ENCODE results near the gene GARIN5B.

Gene GARIN5B

GRCh38 chr19:55348317-55349034 lies 14.6 kb downstream of the GARIN5B start:
- H3K4me3 ChIP-seq (ENCODE audit: low read depth, low read length): no peak overlapping the region
- no peak for TF ChIP-seq CTCF (IDR thresholded peaks at IDR 0.05; ENCODE audit: low read depth, low read length)

- no peak overlapping the region for H3K4me3 ChIP-seq (ENCODE audit: low read depth, low read length)
- TF ChIP-seq CTCF (IDR thresholded peaks at IDR 0.05; ENCODE audit: low read depth, low read length): no peak
These were observed 15.5 kb downstream of the GARIN5B start for GRCh38 chr19:55347442-55348009.

- TF ChIP-seq CTCF (IDR thresholded peaks at IDR 0.05; ENCODE audit: low read depth, low read length): no peak
These were observed 16.2 kb downstream of the GARIN5B start for GRCh38 chr19:55346725-55347441.

GRCh38 chr19:55345818-55346724 lies 17.0 kb downstream of the GARIN5B start:
- H3K4me3 ChIP-seq (ENCODE audit: low read depth, low read length): no peak overlapping the region
- TF ChIP-seq CTCF (IDR thresholded peaks at IDR 0.05; ENCODE audit: low read depth, low read length): no peak

More at GRCh38 chr19:55346725-55347441, 16.2 kb downstream of the GARIN5B start:
- H3K4me3 ChIP-seq (ENCODE audit: low read depth, low read length): no peak overlapping the region

- no peak overlapping the region for H3K4me3 ChIP-seq (ENCODE audit: low read depth, low read length)
- no peak for TF ChIP-seq CTCF (IDR thresholded peaks at IDR 0.05; ENCODE audit: low read depth, low read length)
These were observed 17.8 kb downstream of the GARIN5B start for GRCh38 chr19:55345101-55345817.

- no peak for TF ChIP-seq CTCF (IDR thresholded peaks at IDR 0.05; ENCODE audit: low read depth, low read length)
- no peak overlapping the region for H3K4me3 ChIP-seq (ENCODE audit: low read depth, low read length)
These were observed 18.6 kb downstream of the GARIN5B start for GRCh38 chr19:55344444-55344843.
